ENCODE measurements around the gene UGT2B7.

The UGT2B7 gene

GRCh38 chr4:69075061-69075792 is 21.0 kb upstream of the UGT2B7 start:
- Mint-ChIP-seq H3K27me3 (ENCODE audit: low read depth) (no peaks in the 10 kb centered on the region), H3K36me3 (ENCODE audit: low read depth) (peaks cover 18% of the 10 kb centered on the region), H3K27ac (no peak overlapping the region), H3K9me3 (peaks cover 11% of the 10 kb centered on the region), H3K4me3 (no peak overlapping the region), H3K4me1 (no peaks in the 10 kb centered on the region)
- TF ChIP-seq CTCF (IDR thresholded peaks at IDR 0.05; ENCODE audit: unreplicated experiment in 3 of 3), result no peak

GRCh38 chr4:69078852-69079251 is 17.4 kb upstream of the UGT2B7 start:
- Mint-ChIP-seq H3K4me1 (no peaks in the 10 kb centered on the region), H3K27ac (no peak overlapping the region)

GRCh38 chr4:69088473-69088872 is 7.8 kb upstream of the UGT2B7 start:
- H3K27me3 Mint-ChIP-seq (ENCODE audit: low read depth), result no peaks in the 10 kb centered on the region
- no peak overlapping the region for H3K27ac Mint-ChIP-seq
- H3K4me3 Mint-ChIP-seq, result no peak overlapping the region
- H3K9me3 Mint-ChIP-seq, result peaks cover 6% of the 10 kb centered on the region
- TF ChIP-seq CTCF (IDR thresholded peaks at IDR 0.05; ENCODE audit: unreplicated experiment in 3 of 3), result no peak
- H3K36me3 Mint-ChIP-seq (ENCODE audit: low read depth), result peaks cover 15% of the 10 kb centered on the region
- no peaks in the 10 kb centered on the region for H3K4me1 Mint-ChIP-seq

More at GRCh38 chr4:69078852-69079251, 17.4 kb upstream of the UGT2B7 start:
- no peak for TF ChIP-seq CTCF (IDR thresholded peaks at IDR 0.05; ENCODE audit: unreplicated experiment in 3 of 3)
- Mint-ChIP-seq H3K9me3 (peaks cover 14% of the 10 kb centered on the region), H3K27me3 (ENCODE audit: low read depth) (no peaks in the 10 kb centered on the region), H3K4me3 (no peak overlapping the region), H3K36me3 (ENCODE audit: low read depth) (peaks cover 26% of the 10 kb centered on the region)

- H3K27ac Mint-ChIP-seq, result no peak overlapping the region
- peaks cover 2% of the 10 kb centered on the region for H3K9me3 Mint-ChIP-seq
- H3K4me3 Mint-ChIP-seq, result no peak overlapping the region
- H3K27me3 Mint-ChIP-seq (ENCODE audit: low read depth), result no peaks in the 10 kb centered on the region
- no peaks in the 10 kb centered on the region for H3K4me1 Mint-ChIP-seq
- TF ChIP-seq CTCF (IDR thresholded peaks at IDR 0.05; ENCODE audit: unreplicated experiment in 3 of 3), result no peak
- H3K36me3 Mint-ChIP-seq (ENCODE audit: low read depth), result peaks cover 15% of the 10 kb centered on the region
Measured at GRCh38 chr4:69089388-69089787, 6.9 kb upstream of the UGT2B7 start.

- no peaks in the 10 kb centered on the region for H3K27me3 Mint-ChIP-seq (ENCODE audit: low read depth)
Measured at GRCh38 chr4:69092190-69092589, 4.1 kb upstream of the UGT2B7 start.

More at GRCh38 chr4:69092190-69092589, 4.1 kb upstream of the UGT2B7 start:
- Mint-ChIP-seq H3K9me3 (no peaks in the 10 kb centered on the region), H3K27ac (no peak overlapping the region), H3K36me3 (ENCODE audit: low read depth) (peaks cover 12% of the 10 kb centered on the region), H3K4me3 (no peak overlapping the region), H3K4me1 (peaks cover 11% of the 10 kb centered on the region)
- no peak for TF ChIP-seq CTCF (IDR thresholded peaks at IDR 0.05; ENCODE audit: unreplicated experiment in 3 of 3)
